Erythroblast (primary cell): ENCODE measurements around the gene PTPN13.

ENCODE experiments used
- GATA1 ChIP-seq: IDR thresholded peaks from 2 replicates; pipeline ENCODE4 v1.6.1; 2011; ENCODE audit warnings: low read depth, mild to moderate bottlenecking, control low read depth, low read length, moderate library complexity
- POLR2A ChIP-seq: IDR thresholded peaks from 2 replicates; pipeline ENCODE4 v1.6.1; 2011; ENCODE audit warnings: mild to moderate bottlenecking, low read length

DNA sequence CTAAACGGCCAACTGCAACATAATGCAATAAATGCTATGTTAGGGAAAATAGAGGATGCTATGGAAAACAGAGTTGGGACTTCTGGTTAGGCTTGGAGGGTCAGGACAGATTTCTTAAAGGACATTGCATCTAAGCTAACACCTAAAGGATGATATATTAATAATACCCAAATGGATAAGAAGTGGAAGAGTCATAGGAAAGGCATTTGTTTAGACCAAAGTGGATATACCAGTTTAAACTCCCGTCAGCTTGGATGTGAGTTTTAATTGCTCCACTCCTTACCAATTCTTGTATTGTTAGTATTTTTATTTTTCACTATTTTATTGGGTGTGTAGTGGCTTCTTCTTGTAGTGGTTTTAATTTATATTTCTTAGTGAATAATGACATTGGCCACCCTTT, 93.9 kb downstream of the PTPN13 start:
- no peak for TF ChIP-seq POLR2A
- no peak for TF ChIP-seq GATA1
